ENCODE results near the gene RALGPS1.

RALGPS1 gene

DNA sequence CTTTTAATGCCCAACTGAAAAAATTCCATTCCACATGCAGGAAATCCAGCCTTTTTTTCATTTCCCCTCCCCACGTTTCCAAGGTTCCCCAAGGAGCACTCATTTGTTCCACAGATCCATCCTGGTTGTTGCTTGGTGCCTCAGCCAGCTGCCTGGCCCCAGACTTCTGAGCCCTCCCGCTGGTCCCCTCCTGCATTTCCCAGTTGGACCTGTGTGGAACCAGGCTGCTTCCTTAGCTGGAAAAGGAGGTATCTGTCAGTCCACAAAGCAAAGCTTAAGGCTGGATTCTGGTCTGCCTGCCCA is 163.0 kb downstream of the RALGPS1 start:
- DNase-seq, result no peak
- WGBS (ENCODE audit: insufficient coverage), result 88% methylated on average over 2 of the region's 2 CpGs
- H3K27ac ChIP-seq (ENCODE audit: insufficient read depth in 1 of 2, low read depth in 1 of 2, low read length in 2 of 2, poor library complexity in 1 of 2, severe bottlenecking in 2 of 2), result no peak overlapping the region
- H3K36me3 ChIP-seq (ENCODE audit: control insufficient read depth in 4 of 4, insufficient read depth in 4 of 4, low read length in 3 of 4), result no peaks in the 10 kb centered on the region
- no peaks in the 10 kb centered on the region for H3K9me3 ChIP-seq (ENCODE audit: control extremely low read depth in 1 of 5, control insufficient read depth in 4 of 5, insufficient read depth in 2 of 5, low read depth in 1 of 5, low read length in 4 of 5)
- ChIA-PET POLR2A (no interaction called here), CTCF (no interaction called here)
- no peaks in the 10 kb centered on the region for H3K4me1 ChIP-seq (ENCODE audit: control extremely low read depth in 1 of 4, control insufficient read depth in 4 of 4, insufficient read depth in 4 of 4, low read length in 3 of 4)
- H3K4me3 ChIP-seq (ENCODE audit: control insufficient read depth in 1 of 7, extremely low read depth in 1 of 7, insufficient read depth in 4 of 7, low read depth in 2 of 7, low read length in 6 of 7), result no peak overlapping the region
- H3K27me3 ChIP-seq (replicated peaks in 2 of 5; ENCODE audit: control insufficient read depth in 4 of 5, insufficient read depth in 5 of 5, low read length in 4 of 5), result peaks cover 0 to 2% (median 0%) of the 10 kb centered on the region in 5 experiments

DNA sequence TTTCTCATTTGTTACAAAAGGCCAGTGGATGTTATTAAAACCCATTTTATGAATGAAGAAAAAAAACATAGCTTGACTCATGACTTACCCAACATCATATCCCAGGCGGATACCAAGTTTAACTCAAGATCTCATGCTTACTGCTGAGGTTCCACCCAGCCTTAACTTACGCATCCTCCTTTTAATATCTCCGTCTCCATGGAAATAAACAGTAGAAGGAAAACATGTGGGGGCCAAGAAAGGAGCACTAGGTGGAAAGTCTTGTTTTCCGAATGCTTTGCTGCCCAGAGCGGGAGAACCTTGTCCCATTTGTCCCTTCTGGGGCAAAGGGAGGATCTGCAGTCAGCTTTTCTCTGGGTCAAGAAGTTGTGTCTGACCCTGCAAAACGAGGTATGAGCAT is 163.8 kb downstream of the RALGPS1 start:
- H3K27ac ChIP-seq (ENCODE audit: insufficient read depth in 1 of 2, low read depth in 1 of 2, low read length in 2 of 2, poor library complexity in 1 of 2, severe bottlenecking in 2 of 2), result no peak overlapping the region
- no peaks in the 10 kb centered on the region for H3K9me3 ChIP-seq (ENCODE audit: control extremely low read depth in 1 of 5, control insufficient read depth in 4 of 5, insufficient read depth in 2 of 5, low read depth in 1 of 5, low read length in 4 of 5)
- ChIA-PET POLR2A (no interaction called here), CTCF (no interaction called here)
- no peaks in the 10 kb centered on the region for H3K4me1 ChIP-seq (ENCODE audit: control extremely low read depth in 1 of 4, control insufficient read depth in 4 of 4, insufficient read depth in 4 of 4, low read length in 3 of 4)
- no peak for DNase-seq
- WGBS (ENCODE audit: insufficient coverage), result 98% methylated on average over 4 of the region's 6 CpGs
- H3K27me3 ChIP-seq (replicated peaks in 2 of 5; ENCODE audit: control insufficient read depth in 4 of 5, insufficient read depth in 5 of 5, low read length in 4 of 5), result peaks cover 0 to 2% (median 0%) of the 10 kb centered on the region in 5 experiments
- H3K36me3 ChIP-seq (ENCODE audit: control insufficient read depth in 4 of 4, insufficient read depth in 4 of 4, low read length in 3 of 4), result no peaks in the 10 kb centered on the region
- no peak overlapping the region for H3K4me3 ChIP-seq (ENCODE audit: control insufficient read depth in 1 of 7, extremely low read depth in 1 of 7, insufficient read depth in 4 of 7, low read depth in 2 of 7, low read length in 6 of 7)

DNA sequence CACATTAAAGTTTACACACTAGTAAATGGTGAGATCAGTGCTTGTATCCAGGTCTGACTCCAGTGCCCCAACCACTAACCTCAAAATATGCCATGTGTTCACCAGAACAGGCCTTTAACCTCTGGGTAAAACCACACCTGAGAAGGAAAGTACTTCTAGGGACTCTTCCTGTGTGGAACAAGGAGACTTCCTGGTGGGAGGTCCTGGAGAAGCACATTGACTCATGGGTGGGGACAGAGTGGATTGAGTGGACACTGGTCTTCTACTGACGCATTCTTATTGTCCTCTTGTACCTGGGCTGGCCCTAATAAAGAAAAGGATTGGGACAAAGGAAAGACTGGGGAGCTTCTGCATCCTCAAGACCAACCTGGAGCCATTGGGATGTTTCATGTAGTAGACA is 164.4 kb downstream of the RALGPS1 start:
- Histone ChIP-seq H3K4me1 (ENCODE audit: control extremely low read depth in 1 of 4, control insufficient read depth in 4 of 4, insufficient read depth in 4 of 4, low read length in 3 of 4) (no peaks in the 10 kb centered on the region), H3K36me3 (ENCODE audit: control insufficient read depth in 4 of 4, insufficient read depth in 4 of 4, low read length in 3 of 4) (no peaks in the 10 kb centered on the region), H3K27ac (ENCODE audit: insufficient read depth in 1 of 2, low read depth in 1 of 2, low read length in 2 of 2, poor library complexity in 1 of 2, severe bottlenecking in 2 of 2) (no peak overlapping the region), H3K4me3 (ENCODE audit: control insufficient read depth in 1 of 7, extremely low read depth in 1 of 7, insufficient read depth in 4 of 7, low read depth in 2 of 7, low read length in 6 of 7) (no peak overlapping the region), H3K9me3 (ENCODE audit: control extremely low read depth in 1 of 5, control insufficient read depth in 4 of 5, insufficient read depth in 2 of 5, low read depth in 1 of 5, low read length in 4 of 5) (no peaks in the 10 kb centered on the region), H3K27me3 (replicated peaks in 2 of 5; ENCODE audit: control insufficient read depth in 4 of 5, insufficient read depth in 5 of 5, low read length in 4 of 5) (peaks cover 0 to 2% (median 0%) of the 10 kb centered on the region in 5 experiments)
- no peak for DNase-seq
- 100% methylated on average over 1 of the region's 1 CpG for WGBS (ENCODE audit: insufficient coverage)
- CTCF ChIA-PET, result no interaction called here
- POLR2A ChIA-PET, result no interaction called here

DNA sequence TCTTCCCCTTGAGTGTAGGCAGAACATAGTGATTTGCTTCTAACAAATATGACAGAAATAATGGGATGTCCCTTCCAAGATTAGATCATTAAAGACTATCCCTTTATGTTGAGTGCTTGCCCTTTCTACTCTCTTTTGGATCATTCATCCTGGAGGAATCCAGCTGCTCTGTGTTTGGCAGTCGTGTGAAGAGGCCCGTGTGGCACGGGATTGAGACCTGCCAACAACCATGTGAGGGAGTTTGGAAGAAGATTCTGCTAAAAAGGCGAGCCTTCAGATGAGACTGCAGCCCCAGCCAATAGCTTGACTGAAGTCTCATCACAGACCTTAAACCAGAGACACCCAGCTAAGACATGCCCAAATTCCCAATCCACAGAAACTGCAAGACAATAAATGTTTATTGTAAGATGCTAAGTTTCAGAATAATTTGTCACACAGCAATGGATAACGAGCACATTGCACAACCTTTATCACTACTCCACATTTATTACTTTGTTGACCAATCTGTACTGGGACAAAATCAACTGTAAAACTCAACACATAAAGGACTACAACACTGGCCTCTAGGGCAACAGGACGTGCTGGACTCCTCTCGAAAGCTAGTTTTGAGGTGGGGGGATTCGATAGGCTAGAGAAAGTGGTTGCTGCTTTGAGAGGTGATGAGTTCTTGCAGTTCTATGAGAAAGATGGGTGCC is 165.0 kb downstream of the RALGPS1 start:
- Histone ChIP-seq H3K4me3 (ENCODE audit: control insufficient read depth in 1 of 7, extremely low read depth in 1 of 7, insufficient read depth in 4 of 7, low read depth in 2 of 7, low read length in 6 of 7) (no peak overlapping the region), H3K36me3 (ENCODE audit: control insufficient read depth in 4 of 4, insufficient read depth in 4 of 4, low read length in 3 of 4) (no peaks in the 10 kb centered on the region), H3K27ac (ENCODE audit: insufficient read depth in 1 of 2, low read depth in 1 of 2, low read length in 2 of 2, poor library complexity in 1 of 2, severe bottlenecking in 2 of 2) (no peak overlapping the region), H3K4me1 (ENCODE audit: control extremely low read depth in 1 of 4, control insufficient read depth in 4 of 4, insufficient read depth in 4 of 4, low read length in 3 of 4) (no peaks in the 10 kb centered on the region), H3K27me3 (replicated peaks in 2 of 5; ENCODE audit: control insufficient read depth in 4 of 5, insufficient read depth in 5 of 5, low read length in 4 of 5) (peaks cover 0 to 5% (median 0%) of the 10 kb centered on the region in 5 experiments), H3K9me3 (ENCODE audit: control extremely low read depth in 1 of 5, control insufficient read depth in 4 of 5, insufficient read depth in 2 of 5, low read depth in 1 of 5, low read length in 4 of 5) (no peaks in the 10 kb centered on the region)
- no peak for DNase-seq
- POLR2A ChIA-PET, result no interaction called here
- WGBS (ENCODE audit: insufficient coverage), result 95% methylated on average over 5 of the region's 8 CpGs
- CTCF ChIA-PET, result no interaction called here

DNA sequence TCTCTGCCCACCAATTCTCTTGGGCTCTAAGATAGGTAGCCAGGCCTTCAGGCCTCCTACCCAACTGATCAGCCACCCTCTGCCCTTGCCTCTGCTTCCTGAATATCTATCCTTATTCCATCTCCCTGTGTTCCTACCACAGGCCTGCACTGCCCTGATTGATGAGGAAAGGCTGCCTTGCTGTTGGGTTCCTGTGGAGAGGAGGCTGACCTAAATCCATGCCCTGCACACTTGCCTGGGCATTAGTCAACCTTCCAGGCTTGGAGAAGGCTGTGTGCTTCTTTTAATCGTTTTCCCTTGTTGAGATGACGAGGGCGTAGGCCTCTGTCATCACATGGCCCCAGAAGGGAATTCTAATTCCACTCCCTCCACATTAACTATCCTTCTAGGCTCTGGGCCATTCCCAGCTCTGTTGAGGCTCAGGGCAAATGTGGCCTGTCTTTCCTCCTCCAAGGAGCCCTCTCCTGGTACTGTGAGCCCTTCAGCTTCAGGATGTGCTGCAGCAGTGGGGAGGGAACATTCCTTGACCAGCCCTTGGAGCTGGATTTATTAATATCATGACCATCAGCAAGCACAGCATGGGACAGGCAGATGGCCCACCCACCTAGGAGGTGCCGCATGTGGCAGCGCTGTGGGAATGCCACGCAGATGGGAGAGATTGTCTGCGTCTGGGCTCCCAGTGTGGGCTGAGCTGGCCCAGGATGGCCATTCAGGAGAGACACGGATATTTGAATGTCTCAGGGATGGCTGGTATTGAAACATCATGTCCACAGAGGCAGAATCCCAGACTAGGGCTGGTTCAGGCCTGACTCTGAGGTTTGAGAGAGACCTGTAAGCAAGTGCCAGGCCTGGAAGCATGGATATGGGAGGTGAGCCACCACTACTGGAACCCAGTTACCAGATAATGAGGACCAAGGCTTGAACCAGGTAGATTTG is 166.9 kb downstream of the RALGPS1 start:
- H3K4me1 ChIP-seq (ENCODE audit: control extremely low read depth in 1 of 4, control insufficient read depth in 4 of 4, insufficient read depth in 4 of 4, low read length in 3 of 4), result no peaks in the 10 kb centered on the region
- ChIA-PET POLR2A (interaction anchor here (0.9 kb wide), 1 partner anchor 52 kb away, joined by 3 read pairs; no protein-coding TSS in a partner anchor), CTCF (no interaction called here)
- no peaks in the 10 kb centered on the region for H3K9me3 ChIP-seq (ENCODE audit: control extremely low read depth in 1 of 5, control insufficient read depth in 4 of 5, insufficient read depth in 2 of 5, low read depth in 1 of 5, low read length in 4 of 5)
- WGBS (ENCODE audit: insufficient coverage), result 96% methylated on average over 7 of the region's 8 CpGs
- H3K4me3 ChIP-seq (ENCODE audit: control insufficient read depth in 1 of 7, extremely low read depth in 1 of 7, insufficient read depth in 4 of 7, low read depth in 2 of 7, low read length in 6 of 7), result no peak overlapping the region
- H3K27me3 ChIP-seq (replicated peaks in 2 of 5; ENCODE audit: control insufficient read depth in 4 of 5, insufficient read depth in 5 of 5, low read length in 4 of 5), result peaks cover 0 to 7% (median 0%) of the 10 kb centered on the region in 5 experiments
- no peak overlapping the region for H3K27ac ChIP-seq (ENCODE audit: insufficient read depth in 1 of 2, low read depth in 1 of 2, low read length in 2 of 2, poor library complexity in 1 of 2, severe bottlenecking in 2 of 2)
- no peak for DNase-seq
- no peaks in the 10 kb centered on the region for H3K36me3 ChIP-seq (ENCODE audit: control insufficient read depth in 4 of 4, insufficient read depth in 4 of 4, low read length in 3 of 4)

DNA sequence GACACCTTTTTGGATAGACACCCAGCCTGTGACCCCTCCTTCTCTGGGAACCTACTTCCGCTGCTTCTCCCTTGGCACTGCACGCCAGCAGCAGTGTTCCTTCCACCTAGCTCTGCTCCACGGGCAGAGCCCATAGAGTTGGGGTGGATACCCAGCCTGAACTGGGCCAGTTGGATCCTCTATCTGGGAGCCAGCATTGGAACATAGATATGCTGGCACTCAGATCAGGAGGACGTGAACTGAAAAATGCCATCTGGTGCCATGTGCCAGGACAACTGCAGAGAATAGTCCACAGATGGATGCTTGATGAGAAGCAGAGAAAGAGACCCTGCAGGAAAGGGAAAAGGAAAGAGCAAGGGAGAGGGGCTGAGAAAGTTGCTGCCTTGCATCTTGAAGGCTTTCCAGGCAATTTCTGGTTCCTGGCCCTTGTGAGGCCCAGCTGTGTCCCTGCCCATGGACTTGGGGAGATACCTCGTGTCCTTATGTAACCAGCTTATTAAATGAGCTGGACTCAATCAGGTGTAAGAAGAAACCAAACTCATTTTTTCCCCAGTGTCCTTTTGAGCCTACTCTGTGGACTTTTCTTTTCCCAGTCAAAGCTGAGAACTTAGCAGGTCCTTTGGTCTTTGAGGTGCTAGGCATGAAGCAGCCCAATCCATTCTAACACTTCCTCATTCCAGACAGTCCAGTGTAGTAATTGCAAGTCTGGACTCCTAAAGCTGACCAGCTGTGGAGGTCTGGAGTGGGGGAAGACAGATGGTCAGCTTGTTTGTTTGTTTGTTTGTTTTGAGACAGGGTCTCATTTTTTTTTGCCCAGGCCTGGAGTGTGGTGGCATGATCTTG is 168.8 kb downstream of the RALGPS1 start:
- no peaks in the 10 kb centered on the region for H3K9me3 ChIP-seq (ENCODE audit: control extremely low read depth in 1 of 5, control insufficient read depth in 4 of 5, insufficient read depth in 2 of 5, low read depth in 1 of 5, low read length in 4 of 5)
- DNase-seq, result no peak
- H3K4me1 ChIP-seq (ENCODE audit: control extremely low read depth in 1 of 4, control insufficient read depth in 4 of 4, insufficient read depth in 4 of 4, low read length in 3 of 4), result no peaks in the 10 kb centered on the region
- no peak overlapping the region for H3K4me3 ChIP-seq (ENCODE audit: control insufficient read depth in 1 of 7, extremely low read depth in 1 of 7, insufficient read depth in 4 of 7, low read depth in 2 of 7, low read length in 6 of 7)
- no peak overlapping the region for H3K27ac ChIP-seq (ENCODE audit: insufficient read depth in 1 of 2, low read depth in 1 of 2, low read length in 2 of 2, poor library complexity in 1 of 2, severe bottlenecking in 2 of 2)
- H3K27me3 ChIP-seq (replicated peaks in 2 of 5; ENCODE audit: control insufficient read depth in 4 of 5, insufficient read depth in 5 of 5, low read length in 4 of 5), result peaks cover 0 to 9% (median 0%) of the 10 kb centered on the region in 5 experiments
- H3K36me3 ChIP-seq (ENCODE audit: control insufficient read depth in 4 of 4, insufficient read depth in 4 of 4, low read length in 3 of 4), result no peaks in the 10 kb centered on the region
- ChIA-PET CTCF (interaction anchor here (0.6 kb wide), 1 partner anchor 9 kb away, joined by 3 read pairs; no protein-coding TSS in a partner anchor), POLR2A (no interaction called here)
- 94% methylated on average over 5 of the region's 5 CpGs for WGBS (ENCODE audit: insufficient coverage)
